HG03520 (cell line): ENCODE measurements around the gene PRKG1.

Experiments
- ATAC-seq: cut with Tn5 transposase; IDR thresholded peaks from one replicate; pipeline ENCODE4 v1.9.1; 2021; ENCODE audit warnings: mild to moderate bottlenecking, moderate library complexity; ENCODE audit not compliant: unreplicated experiment

Gene PRKG1

GRCh38 chr10:51472154-51472553, 397.9 kb downstream of the PRKG1 start:
- no peak for ATAC-seq

GRCh38 chr10:51479711-51480110, 405.4 kb downstream of the PRKG1 start:
- no peak for ATAC-seq

- no peak for ATAC-seq
Measured at GRCh38 chr10:51485668-51486067, 411.4 kb downstream of the PRKG1 start.

GRCh38 chr10:51487576-51487975, 413.3 kb downstream of the PRKG1 start:
- ATAC-seq, result no peak

DNA sequence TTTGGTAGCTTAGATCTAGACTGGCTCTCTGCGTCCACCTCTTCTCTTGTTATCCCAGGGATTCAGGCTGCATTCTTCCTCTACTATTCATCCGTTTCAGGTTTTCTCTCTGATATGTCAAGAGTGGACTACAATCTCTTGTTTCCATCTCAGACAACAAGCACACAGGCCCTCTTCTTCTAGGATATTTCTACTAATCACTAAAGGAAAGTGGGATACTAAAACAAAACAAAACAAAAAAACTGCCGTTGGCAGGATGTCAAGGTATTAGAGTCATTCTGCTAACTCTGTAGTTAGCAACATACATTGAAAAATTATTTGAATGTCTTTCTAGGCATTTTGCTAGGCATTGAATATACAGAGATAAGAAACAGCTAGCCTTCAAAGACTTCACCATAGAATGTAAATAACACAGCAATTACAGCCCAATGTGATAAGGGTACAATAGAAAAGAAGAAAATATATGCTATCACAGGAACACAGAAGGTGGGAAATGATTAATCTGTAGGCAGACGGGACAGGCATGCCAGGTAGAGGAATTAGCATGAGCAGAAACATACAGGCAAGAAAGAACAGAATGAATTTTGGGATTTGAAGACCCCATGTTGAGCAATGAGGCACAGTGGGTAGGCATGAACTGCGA, 414.6 kb downstream of the PRKG1 start:
- ATAC-seq, result no peak

DNA sequence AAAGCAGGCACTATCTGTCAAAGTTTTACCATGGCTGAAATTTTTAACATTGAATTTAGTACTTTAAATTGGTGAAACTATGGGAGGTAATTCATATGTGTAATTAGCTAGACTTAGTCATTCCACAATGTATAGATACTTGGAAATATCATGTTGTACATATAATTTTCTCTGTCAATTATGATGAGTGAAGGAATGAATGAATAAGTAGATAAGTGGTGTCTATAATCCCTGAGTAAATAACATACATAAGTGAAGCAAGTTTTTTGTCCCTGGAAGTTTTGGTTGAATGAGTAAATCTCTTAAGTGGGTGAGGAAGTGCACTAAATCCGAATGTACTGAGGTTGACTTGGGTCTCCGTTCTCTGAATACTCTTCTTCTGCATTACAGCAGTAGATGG, 424.1 kb downstream of the PRKG1 start:
- no peak for ATAC-seq

DNA sequence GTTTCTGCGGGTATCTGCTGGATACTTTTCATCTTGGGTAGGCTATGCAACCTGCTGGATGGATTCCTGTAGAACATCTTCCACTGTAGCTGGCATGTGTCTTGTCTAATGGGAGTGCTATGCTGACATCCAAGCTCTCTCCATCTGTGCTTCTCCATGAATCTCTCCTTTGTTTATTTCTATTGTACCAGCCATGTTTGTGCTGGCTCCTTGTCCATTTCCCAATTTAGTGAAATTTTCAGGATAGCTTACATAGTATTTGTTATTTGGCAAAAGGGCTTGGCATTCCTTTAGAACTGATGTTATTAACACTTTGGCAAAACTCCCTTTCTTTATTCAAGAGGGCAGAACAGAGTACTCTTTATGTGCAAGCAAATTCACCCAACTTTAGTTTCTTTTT, 427.1 kb downstream of the PRKG1 start:
- ATAC-seq, result no peak

- no peak for ATAC-seq
Measured at GRCh38 chr10:51502124-51502523, 427.8 kb downstream of the PRKG1 start.

DNA sequence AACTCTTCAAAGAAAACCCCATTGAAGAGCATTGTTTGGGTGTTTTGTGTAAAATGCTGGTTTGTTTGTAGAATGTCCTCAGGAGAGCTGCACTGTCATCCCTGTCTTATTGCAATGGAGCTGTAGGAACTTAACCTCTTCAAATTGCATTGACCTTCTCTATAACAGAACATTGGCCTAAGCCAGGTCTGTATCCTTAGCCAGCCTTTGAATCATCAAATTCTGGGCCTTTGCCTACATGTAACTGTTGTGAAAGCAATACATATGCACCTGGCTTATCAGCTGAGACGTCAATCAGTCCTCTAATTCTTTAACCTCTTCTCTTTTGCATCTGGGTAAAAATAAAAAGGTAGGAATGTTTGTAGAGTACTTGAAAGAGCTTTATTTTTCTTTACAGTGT, 429.1 kb downstream of the PRKG1 start:
- ATAC-seq, result no peak

DNA sequence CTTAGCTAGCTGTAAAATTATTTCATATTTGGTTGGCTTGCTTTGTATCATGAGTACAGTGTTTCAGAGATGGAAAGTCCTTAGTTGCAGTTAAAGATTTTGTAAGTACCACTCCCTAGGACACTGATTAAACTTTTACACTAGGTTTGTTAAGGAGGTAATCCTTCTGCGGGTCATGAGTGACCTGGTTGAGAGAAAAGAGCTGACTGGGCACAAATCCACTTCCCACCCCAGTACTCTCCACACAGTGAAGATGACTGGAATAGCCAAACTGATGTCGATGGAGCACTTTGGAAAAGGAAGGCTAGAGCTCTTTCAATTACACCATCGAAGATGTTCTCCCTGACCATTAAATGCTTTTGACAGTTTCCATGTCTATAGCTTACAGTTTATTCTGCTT, 433.2 kb downstream of the PRKG1 start:
- no peak for ATAC-seq

- ATAC-seq, result no peak
Measured at GRCh38 chr10:51508156-51508555, 433.9 kb downstream of the PRKG1 start.

- no peak for ATAC-seq
Measured at GRCh38 chr10:51510231-51510630, 435.9 kb downstream of the PRKG1 start.

DNA sequence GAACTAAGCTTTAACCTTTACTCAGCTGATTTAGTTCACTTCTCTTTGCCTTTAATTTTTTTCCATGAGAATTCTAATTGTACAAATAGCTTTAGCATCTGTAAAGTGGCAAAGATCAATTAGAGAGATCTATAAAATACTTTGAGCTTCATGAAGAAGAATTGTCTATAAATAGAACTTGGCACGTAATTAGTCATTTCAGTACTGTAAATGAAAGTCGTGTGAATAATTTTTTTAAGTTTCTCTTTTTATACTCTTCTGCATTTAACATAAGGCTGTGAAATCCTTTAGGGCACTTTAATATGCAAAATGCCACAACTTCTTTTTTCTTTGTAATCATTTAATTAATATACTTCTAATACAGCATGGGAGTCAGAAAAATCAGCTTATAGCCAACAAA, 447.3 kb downstream of the PRKG1 start:
- ATAC-seq, result no peak

GRCh38 chr10:51522858-51523257, 448.6 kb downstream of the PRKG1 start:
- no peak for ATAC-seq

DNA sequence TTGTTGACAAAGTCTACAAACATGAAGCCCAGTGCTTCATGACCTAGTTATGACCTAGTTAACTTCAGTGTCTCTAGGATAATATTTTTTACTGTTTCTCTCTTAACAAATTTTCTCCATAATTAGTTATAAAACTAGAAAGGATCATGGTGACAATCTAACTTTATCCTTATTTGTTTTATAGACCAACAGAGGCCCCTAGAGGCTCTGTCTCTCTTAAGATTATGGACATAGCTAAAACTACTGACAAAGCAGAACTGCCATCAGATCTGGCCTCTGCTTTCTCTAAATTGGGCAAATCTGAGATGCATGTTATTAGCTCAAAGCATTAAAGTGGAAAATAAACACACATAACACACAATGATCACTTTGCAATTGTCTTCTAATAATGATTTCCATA, 449.2 kb downstream of the PRKG1 start:
- ATAC-seq, result no peak

GRCh38 chr10:51524041-51524440, 449.8 kb downstream of the PRKG1 start:
- ATAC-seq, result no peak

GRCh38 chr10:51527522-51528219, 453.4 kb downstream of the PRKG1 start:
- no peak for ATAC-seq

DNA sequence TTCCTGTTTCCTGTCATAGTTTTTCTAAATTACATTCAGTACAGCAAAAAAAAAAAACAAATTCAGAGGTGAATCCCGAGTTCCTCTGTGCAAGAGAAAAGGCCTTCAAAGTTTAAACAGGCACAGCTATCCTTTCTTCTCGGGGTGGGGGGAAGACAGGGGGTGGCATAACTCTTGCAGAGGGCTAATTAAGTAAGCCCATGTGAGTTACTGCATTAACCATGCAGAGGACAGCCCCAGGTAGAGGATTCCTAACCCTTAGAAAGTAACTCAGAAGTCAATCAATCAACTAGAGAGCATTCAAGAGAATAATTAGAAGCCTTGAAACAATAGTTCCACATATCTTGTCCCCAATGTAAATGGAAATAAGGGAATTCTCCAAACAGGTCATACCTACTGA, 454.2 kb downstream of the PRKG1 start:
- ATAC-seq, result no peak

- no peak for ATAC-seq
Measured at GRCh38 chr10:51530541-51530940, 456.3 kb downstream of the PRKG1 start.

DNA sequence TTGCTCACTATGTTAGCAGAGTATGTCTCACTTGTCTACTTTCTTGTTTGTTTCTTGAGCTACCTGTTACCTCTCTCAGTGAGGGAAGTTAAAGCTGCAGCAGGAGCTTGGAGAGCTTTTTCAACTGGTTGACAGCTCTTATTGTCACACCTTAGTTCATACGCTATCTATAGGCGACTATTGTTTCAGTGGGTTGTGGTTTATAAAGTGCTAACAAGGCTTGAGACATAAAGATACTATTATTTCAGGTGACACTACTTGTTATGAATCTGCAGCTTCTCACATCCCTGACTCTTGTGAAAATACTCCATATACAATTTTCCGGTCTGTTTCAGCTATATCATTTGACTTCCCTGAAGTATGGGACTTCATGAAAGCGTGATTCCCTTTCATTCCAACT, 457.8 kb downstream of the PRKG1 start:
- no peak for ATAC-seq

GRCh38 chr10:51542853-51543252, 468.6 kb downstream of the PRKG1 start:
- ATAC-seq, result no peak

- ATAC-seq, result no peak
Measured at GRCh38 chr10:51544933-51545332, 470.6 kb downstream of the PRKG1 start.

- ATAC-seq, result no peak
Measured at GRCh38 chr10:51547941-51548340, 473.7 kb downstream of the PRKG1 start.
